ENCODE data around the gene EHMT1. TPM values are rescaled to one million over a fixed set of nuclear protein-coding genes. Genes with fewer than 3 reads are reported as not detected.

The EHMT1 gene
- polyA plus RNA-seq, 3 donors, result 19.7 to 42.1 (median 40.3) TPM

DNA sequence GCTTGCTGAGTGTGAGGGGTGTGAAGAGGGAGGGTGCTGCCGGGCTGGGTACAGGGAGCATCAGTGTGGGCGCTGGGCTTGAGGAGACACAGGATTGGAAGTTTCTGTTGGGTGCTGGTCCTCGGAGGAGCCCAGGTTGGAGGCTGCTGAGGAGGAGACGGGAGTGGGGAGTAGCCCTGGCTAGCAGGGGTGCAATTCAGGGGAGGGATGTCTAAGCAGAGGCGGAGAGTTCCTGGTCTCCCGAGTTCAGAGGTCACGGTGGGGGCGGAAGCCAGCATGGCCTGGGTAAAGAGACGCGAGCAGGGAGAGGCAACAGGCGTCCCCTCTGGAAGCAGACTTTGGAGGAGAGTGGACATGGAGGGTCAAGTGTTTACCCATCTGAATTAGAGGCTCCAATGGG is 196.0 kb downstream of the EHMT1 start:
- WGBS, 3 donors, result 95 to 98% (median 95%) methylated on average over 11 of the region's 11 CpGs

DNA sequence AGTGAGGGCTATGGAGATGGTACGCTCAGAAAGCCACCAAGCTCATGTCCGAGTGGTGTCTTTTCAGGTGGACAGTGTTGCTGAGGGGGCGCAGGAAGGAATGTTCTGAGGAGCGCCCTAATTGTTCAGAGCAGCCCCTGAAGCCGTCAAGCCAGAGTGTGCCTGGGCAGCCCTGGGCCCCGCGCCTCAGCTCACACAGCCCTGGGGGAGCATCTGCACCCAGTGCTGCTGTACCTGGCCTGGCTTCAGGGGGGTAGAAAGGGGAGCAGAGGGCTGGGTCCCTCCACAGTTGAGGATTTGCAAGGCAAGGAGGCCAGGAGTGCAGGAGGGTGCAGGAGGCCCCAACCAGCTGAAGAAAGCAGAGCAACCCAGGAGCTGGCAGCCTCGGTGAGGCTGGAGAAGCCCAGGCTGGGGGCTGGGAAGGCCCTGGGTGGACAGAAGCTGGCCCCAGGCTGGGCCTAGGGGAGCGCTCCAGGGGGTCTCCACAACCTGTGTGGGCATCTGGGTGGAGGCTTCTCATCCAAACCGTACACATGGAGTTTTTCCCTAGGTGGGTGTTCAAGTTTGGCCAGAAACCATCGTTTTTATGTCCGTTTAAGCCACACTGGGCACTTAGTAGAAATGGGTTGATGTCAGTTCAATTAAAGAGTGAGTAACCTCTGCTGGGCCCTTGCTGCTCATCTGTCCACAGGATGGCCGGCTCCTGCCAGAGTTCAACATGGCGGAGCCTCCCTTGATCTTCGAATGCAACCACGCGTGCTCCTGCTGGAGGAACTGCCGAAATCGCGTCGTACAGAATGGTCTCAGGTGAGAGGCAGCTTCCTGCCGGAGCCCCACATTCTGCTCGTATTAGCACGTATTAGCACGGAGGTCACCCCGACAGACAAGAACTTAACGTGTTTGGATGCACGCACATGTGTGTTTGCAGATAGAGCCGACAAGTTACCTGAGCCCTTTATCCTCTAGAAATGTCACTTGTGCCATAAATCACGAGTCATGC is 196.8 kb downstream of the EHMT1 start:
- no peak overlapping the region for H3K27ac ChIP-seq (ENCODE audit: low read depth, low read length)
- WGBS, 3 donors, result 94 to 97% (median 96%) methylated on average over 30 of the region's 30 CpGs

More for the DNA sequence above, 196.0 kb downstream of the EHMT1 start:
- no peak overlapping the region for H3K27ac ChIP-seq (ENCODE audit: low read depth, low read length)

DNA sequence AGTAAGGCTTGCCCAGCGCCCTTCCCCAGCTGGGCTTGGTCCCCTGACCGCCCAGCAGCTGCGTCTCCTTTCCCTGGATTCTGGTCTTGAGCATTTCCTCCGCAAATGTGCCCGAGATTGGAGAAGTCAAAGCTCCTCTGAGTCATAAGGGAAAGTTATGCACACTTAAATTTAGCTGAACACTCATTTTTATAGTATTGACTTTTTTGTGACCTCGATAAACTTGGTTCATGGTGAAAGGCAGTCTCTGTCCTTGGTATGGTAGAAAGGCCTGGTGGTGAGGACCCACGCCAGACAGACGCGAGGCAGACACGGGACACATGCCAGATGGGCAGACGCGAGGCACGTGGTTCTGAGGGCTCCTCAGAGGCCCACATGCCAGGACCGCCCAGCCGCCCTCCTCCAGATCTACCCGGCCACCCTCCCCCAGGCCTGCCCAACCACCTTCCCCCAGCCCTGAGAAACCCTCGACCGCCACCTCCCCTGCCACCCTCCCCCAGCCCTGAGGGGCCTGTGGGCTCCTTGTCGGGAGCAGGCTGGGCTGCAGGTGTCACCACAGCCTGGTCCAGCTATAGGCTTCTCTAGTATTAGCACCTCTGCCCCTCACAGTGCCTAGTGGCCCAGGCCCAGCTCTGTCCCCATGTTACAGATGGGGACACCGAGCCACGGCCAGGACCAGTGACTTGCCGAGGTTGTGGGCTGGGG is 197.9 kb downstream of the EHMT1 start:
- WGBS, 3 donors, result 95 to 97% (median 96%) methylated on average over 17 to 22 of the region's 22 CpGs

DNA sequence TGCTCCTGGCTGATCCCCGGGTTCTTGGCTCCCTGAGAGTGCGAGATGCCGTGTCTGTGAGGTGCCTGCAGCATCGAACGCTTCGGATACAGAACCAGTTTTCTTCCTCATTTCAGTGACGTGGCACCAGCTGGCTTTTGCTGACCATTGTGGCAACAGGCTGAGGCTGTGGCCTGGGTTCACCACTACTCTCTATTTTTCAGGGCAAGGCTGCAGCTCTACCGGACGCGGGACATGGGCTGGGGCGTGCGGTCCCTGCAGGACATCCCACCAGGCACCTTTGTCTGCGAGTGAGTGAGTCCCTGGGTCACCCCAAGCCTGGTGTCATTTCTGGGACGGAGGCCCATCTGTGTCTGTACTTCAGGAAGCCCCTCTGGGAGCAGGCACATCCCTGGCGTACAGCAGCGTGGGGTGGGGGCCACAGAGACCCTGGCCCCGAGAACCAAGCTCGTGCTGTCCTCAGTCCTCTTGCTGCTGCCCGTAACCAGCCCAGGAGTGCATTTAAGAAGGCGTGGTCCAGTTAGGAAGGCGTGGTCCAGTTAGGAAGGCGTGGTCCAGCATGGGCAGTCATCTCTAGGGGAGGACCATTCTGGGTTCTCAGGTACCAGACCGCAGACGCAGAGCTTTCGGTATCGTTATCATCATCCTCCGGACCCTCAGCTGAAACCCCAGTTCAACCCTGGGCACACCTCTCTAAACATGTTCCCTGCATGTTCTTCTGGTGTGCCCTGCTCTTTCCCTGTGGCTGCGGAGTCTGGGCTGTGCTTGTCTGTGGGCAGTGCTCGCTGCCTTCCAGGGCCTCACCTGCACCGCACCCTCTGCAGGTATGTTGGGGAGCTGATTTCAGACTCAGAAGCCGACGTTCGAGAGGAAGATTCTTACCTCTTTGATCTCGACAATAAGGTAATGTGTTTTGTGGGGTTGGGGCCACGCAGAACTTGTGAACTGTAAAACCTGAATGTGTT is 198.7 kb downstream of the EHMT1 start:
- H3K27ac ChIP-seq (ENCODE audit: low read depth, low read length), result no peak overlapping the region
- WGBS, 3 donors, result 98 to 99% (median 98%) methylated on average over 35 of the region's 35 CpGs

More for the DNA sequence above, 197.9 kb downstream of the EHMT1 start:
- H3K27ac ChIP-seq (ENCODE audit: low read depth, low read length), result no peak overlapping the region

DNA sequence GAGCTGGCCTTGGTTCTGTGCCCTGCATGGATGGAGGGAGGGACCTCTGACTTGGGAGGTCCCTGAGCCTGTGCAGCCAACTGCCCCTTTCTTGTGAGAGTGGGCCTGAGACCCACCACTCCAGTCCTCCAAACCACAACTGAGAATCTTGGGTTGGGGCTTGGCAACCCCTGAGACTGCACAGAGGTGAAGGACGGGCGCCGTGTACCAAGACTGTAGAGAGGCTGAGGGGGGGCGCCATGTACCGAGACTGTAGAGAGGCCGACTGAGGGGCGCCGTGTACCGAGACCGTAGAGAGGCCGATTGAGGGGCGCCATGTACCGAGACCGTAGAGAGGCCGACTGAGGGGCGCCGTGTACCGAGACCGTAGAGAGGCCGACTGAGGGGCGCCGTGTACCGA is 199.5 kb downstream of the EHMT1 start:
- no peak overlapping the region for H3K27ac ChIP-seq (ENCODE audit: low read depth, low read length)
- WGBS, 3 donors, result 94 to 100% (median 97%) methylated on average over 12 to 14 of the region's 23 CpGs

DNA sequence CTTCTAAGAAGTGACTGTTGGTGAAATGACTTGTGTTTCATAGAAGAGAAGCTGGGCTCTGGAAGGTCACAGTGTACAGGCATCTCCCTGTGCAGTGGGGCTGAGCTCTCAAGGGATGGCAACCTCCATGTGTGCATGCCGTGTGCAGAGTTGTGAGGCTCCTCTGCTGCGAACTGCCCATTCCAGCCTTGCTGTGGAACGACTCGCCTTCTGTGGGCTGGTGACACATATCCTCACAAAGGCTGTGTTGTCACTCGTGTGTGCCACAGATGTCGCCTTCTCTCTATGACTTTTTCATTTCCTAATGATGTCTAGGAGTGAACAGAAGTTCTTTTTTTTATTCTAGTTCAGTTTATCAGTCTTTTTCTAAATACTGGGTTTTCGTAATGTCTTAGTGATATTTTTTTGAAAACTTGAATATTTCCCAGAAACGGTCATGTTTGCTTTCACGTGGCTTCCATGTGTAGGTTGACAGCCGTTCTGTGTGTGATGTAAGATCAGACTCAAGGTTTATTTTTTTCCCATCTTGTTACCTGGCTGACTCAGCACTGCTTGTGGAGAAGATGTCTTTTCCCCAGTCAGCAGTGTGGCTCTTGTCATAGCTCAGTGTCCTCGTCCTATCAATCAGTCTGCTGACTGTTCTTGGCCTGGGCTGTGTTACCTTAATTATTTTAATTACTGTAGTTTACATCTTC is 201.5 kb downstream of the EHMT1 start:
- WGBS, 3 donors, result 96 to 99% (median 96%) methylated on average over 11 of the region's 11 CpGs
- no peak overlapping the region for H3K27ac ChIP-seq (ENCODE audit: low read depth, low read length)

DNA sequence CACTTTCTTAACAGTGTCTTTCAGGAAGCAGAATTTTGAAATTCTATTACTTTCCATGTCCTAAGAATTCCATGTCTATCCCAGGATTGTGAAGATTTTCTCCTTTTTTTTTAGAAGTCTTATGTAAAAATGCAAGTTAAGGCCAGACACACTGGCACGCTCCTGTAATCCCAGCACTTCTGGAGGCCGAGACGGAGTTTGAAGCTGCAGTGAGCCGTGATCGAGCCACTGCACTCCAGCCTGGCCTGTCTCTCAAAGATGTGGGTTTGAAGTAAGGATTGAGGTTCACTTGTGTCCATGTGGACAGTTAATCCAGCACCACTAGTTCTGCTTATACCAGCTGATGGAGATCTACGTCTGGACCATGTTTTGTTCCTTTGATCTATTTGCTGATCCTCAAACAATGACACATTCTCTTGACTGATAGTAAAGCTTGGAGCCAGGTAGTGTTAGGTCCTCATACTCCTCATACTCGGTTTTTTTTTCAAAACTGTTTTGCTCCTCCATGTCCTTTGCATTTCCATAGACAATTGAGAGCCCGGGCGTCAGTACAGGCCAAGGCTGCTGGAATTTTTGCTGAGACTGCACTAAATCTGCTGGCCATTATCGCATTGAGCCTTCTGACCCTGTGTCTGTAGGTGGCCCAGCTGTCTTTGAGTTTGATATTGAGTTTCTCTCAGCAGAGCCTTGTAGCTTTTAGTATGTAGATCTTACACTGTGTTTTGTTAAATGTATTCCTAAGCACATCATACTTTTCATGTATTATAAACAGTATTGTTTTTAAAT is 205.4 kb downstream of the EHMT1 start:
- 94 to 97% (median 95%) methylated on average over 10 of the region's 10 CpGs for WGBS, 3 donors
- H3K27ac ChIP-seq (ENCODE audit: low read depth, low read length), result no peak overlapping the region

DNA sequence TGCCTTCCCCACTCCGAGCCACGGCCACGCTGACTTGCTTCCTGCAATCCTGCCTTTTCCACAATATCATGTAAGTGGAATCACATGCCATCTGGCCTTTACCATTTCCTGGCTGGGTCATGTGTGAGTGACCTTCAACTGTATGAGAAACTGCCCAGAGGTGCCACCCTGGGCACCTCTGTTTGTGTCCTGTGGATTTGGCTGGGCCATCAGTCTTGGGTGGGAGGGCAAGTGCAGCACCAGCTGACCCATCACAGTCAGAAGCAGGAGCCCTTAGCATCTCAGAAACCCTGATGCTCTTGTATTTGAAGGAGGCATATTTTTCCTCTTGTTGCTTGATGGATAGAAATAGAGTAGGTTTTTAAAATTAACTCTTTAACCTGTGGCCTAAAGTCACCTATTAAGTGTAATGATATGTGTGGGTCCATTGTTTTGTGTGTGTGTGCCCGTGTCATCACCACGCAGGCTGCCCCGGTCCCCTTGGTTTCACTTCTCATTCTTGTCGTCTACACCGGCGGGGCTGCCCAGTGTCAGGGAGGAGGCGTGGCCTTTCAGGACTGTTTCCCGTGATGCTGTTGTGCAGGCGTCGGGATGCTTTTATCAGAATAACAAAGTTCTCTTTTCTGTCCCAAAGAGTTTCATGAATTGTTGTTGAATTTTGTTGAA is 206.7 kb downstream of the EHMT1 start:
- H3K27ac ChIP-seq (ENCODE audit: low read depth, low read length), result no peak overlapping the region
- WGBS, 3 donors, result 90 to 97% (median 94%) methylated on average over 13 of the region's 13 CpGs

DNA sequence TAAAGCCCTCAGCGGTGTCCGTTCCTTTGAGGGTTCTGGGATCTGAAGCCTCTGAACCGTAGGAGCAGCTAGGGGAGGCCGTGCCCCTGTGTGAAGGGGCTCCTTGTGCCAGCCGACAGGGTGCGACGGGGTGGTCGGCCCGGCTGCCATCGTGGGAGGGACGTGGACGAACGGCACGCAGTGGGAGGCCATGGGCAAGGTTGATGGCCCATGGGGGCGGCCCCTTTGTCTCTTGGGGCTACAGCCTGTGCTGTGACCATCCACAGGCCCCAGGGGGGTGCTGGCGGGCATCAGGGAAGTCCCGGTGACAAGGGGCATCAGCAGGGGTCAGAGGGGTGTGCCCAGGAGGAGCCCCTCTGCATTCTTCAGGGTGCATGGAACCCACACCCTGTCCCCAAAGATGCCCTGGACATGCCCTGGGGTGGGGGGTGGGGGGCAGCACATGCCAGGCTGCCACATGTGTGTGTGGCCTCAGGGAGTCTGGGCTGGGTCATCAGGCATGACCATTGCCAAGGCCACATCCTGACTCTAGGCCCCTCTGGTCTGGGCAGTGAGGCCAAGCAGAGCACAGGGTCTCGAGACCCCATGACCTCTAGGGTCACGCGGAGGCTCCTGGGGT is 209.2 kb downstream of the EHMT1 start:
- H3K27ac ChIP-seq (ENCODE audit: low read depth, low read length), result no peak overlapping the region
- WGBS, 3 donors, result 98 to 99% (median 98%) methylated on average over 18 to 20 of the region's 20 CpGs

DNA sequence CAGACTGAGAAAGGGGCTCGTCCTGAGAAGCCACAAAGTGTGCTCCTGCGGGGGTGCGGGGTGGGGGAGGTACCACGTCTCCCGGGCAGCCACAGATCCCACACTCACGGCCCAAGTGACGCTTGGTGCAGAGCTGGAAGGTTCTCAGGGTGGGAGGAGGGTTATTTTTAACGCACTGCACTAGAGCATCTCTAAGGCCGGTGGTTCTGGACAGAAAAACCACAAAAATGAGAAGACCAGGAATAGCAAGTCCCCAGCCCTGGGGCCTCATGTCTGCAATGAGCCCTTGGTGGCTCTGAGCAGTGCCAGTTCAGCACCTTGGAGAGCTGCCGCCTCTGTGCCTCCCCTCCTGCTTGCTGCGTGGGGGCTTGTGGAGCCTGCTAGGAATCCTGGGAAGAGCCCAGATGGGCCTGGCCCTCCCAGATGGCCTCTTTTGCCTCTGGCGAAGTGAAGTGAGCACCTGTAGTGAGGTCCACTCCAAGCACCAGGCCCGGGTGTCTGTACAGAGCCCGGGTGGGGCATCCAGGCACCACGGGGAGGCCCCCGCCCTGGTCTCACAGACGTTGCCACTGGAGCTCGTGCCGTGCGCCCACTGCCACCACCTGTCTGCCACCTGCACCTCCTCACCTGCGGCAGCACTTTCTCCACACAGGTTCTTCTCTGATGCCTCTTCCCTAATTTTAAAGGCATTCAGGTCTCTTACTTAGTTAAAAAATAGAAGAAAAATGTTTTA is 209.9 kb downstream of the EHMT1 start:
- WGBS, 3 donors, result 85 to 91% (median 88%) methylated on average over 21 of the region's 21 CpGs

DNA sequence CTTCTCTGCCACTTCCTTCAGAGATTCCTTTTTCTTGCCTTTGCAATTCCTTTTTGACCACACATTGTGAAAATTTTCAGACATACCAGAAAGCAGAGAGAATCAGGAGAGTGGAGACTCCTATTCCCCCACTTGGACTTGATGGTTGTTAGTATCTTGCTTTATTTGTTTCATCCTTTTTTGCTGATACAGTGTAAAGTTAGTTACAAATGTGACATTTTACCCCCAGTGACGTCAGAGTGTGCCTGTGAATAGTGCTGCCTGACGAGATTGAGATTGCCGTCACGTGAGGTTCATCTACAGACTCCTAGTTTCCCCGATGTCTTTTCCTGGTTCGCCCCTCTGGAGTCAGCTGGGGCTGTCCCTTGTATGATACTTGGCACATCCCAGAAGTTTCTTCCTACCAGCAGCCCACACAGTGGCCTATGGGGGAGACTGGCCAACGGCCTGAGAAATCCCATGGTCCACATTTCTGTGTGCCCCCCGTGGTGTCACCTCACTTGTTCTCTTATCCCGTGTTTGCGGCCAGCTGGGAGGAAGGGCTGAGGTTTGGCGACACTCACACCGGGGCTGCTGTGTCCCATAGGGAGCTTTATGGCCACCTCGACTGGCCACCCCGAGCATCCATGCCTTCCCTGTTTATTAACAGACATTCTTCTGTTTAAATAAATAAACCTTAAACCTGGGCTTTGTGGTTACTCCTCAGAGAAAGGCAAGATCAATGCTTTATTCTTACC is 210.6 kb downstream of the EHMT1 start:
- WGBS, 3 donors, result 94 to 95% (median 95%) methylated on average over 14 of the region's 14 CpGs

More for the DNA sequence above, 209.9 kb downstream of the EHMT1 start:
- H3K27ac ChIP-seq (ENCODE audit: low read depth, low read length), result no peak overlapping the region

DNA sequence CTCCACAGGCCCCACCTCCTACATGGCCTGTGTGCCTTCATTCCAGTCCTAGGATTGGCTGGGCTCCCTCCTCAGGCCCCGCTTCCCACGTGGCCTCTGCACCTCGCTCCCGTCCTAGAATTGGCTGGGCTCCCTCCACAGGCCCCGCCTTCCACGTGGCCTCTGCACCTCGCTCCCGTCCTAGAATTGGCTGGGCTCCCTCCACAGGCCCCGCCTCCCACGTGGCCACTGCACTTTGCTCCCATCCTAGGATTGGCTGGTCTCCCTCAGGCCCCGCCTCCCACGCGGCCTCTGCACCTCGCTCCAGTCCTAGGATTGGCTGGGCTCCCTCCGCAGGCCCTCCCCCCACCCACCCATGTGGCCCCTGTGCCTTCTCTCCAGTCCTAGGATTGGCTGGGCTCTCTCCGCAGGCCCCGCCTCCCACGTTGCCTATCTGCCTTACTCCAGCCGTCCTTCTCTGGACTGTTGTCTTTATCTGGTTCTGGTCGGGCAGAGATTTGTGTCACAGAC is 213.4 kb downstream of the EHMT1 start:
- H3K27ac ChIP-seq (ENCODE audit: low read depth, low read length), result no peak overlapping the region
- WGBS, 3 donors, result 97% methylated on average over 20 of the region's 20 CpGs

More for the DNA sequence above, 210.6 kb downstream of the EHMT1 start:
- H3K27ac ChIP-seq (ENCODE audit: low read depth, low read length), result no peak overlapping the region

DNA sequence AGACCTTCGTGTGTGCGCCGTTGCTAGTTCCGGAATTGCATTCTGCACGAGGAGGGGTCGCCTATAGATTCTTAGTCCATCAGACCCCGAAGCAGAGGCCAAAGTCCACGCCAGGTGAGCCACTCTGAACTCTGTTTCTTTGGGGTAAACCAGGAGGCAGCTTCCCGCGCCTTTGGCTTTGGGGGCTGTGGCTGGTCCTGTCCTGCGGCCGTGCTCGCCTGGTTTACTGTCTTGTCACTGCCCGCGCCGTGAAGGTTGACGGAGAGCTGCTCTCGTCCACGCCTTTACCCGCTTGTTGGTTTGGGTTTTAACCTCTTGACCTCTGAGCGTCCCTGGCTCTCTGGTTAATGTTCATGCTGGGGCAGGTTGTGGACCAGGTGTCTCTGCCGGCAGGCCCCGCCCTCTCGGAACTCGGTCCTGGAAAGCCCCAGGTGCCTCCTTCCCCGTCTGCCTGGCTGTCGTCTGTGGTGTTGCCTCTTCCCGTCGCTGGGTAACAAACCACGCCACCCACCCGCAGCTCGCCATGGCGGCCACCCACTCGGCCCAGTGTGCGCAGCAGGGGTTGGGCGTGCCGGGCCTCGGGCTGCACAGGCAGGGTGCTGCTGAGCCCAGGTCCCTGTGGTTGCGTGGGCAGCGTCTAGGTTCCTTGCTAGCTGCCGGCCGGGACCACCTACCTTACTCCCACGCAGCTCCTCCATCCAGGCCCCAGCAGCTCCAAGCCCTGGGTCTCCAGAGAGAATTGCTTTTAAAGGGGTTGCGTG is 214.2 kb downstream of the EHMT1 start:
- no peak overlapping the region for H3K27ac ChIP-seq (ENCODE audit: low read depth, low read length)
- 96 to 97% (median 96%) methylated on average over 42 to 44 of the region's 44 CpGs for WGBS, 3 donors
